Measurements from ENCODE around the gene NFIL3. TPM values are rescaled to one million over a fixed set of nuclear protein-coding genes. Genes with fewer than 3 reads are reported as not detected.

Gene NFIL3
- total RNA-seq, 4 donors from 2014 or later: 36.6 to 167 (median 56.3) TPM

DNA sequence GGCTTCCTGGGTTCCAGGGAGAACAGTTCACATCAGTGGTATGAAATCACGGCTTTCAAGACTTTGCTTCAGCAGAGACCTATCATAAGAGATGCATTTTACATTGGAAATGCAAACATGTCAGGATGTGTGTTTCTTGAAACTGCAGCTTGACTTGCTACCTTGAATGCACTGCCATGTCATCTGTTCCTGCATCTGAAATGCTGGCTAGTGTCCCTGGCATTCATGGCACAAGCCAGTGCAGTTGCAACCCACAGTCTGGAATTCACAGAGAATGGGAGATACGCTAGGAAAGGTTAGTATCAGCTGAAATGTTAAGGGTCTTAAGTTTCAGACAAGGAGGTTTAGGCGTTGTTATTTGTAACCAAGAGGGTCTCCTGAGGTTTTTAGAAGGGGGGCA lies 24.7 kb downstream of the NFIL3 start:
- intact Hi-C loops (cut with DNase I; ENCODE audit: low total_unique reads): no loop called here
- ATAC-seq: no peak
- DNase-seq: no peak
- Histone ChIP-seq H3K27ac (no peak overlapping the region), H3K36me3 (no peaks in the 10 kb centered on the region), H3K9me3 (no peaks in the 10 kb centered on the region), H3K4me3 (no peak overlapping the region), H3K4me1 (no peaks in the 10 kb centered on the region), H3K27me3 (no peaks in the 10 kb centered on the region)
- in situ Hi-C loops (cut with MboI; ENCODE audit: low sequenced_read_pairs in 4 of 4): no loop called here
- no peak for TF ChIP-seq POLR2A (IDR thresholded peaks at IDR 0.05)
- TF ChIP-seq, protein P1, sequence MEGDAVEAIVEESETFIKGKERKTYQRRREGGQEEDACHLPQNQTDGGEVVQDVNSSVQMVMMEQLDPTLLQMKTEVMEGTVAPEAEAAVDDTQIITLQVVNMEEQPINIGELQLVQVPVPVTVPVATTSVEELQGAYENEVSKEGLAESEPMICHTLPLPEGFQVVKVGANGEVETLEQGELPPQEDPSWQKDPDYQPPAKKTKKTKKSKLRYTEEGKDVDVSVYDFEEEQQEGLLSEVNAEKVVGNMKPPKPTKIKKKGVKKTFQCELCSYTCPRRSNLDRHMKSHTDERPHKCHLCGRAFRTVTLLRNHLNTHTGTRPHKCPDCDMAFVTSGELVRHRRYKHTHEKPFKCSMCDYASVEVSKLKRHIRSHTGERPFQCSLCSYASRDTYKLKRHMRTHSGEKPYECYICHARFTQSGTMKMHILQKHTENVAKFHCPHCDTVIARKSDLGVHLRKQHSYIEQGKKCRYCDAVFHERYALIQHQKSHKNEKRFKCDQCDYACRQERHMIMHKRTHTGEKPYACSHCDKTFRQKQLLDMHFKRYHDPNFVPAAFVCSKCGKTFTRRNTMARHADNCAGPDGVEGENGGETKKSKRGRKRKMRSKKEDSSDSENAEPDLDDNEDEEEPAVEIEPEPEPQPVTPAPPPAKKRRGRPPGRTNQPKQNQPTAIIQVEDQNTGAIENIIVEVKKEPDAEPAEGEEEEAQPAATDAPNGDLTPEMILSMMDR (IDR thresholded peaks at IDR 0.05 in 4 of 5, conservative IDR thresholded peaks at IDR 0.05 in 1 of 5): no peak

DNA sequence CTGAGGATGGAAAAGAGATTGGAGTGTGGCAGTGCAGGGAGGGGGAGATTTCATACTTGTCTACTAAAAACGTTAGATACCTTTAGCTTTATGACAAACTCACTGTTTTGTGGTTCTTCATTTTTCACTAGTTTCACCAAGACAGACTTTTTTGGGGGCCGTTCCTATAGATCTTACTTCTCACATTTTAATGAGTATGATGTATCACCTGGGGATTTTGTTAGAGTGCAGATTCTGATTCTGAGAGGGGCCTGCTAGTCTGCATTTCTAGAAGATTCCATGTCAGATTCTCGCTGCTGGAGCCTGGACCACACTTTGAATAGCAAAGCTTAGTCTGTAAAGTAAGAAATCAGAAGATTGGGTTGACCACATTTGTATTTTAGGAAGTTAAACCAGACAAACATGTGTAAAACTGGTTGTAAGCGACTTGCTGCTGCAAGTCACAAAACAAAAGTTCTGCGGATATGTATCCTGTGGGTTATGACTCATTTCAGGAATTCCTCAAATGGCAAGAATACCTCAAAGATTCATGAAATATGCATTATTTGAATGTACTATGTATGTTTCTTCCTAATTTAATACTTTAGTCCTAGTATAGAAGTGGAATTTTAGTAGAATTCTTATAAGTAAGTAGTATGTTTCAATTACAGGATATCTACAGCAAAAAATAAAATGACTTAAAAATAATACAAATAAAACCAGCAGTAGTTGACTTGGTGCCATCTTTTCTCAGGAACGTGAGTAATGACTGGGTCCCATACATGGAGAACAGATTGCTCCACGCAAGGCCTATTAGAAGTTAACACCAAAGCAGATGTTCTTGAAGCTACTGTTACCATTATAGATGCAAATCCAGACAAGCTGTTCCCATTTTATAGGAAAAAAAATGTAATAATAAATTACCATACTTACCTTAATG lies 27.8 kb downstream of the NFIL3 start:
- no peak for ATAC-seq
- no peaks in the 10 kb centered on the region for H3K27me3 ChIP-seq
- H3K4me1 ChIP-seq: no peaks in the 10 kb centered on the region
- intact Hi-C loops (cut with DNase I; ENCODE audit: low total_unique reads): no loop called here
- in situ Hi-C loops (cut with MboI; ENCODE audit: low sequenced_read_pairs in 4 of 4): no loop called here
- no peaks in the 10 kb centered on the region for H3K36me3 ChIP-seq
- H3K27ac ChIP-seq: no peak overlapping the region
- no peak overlapping the region for H3K4me3 ChIP-seq
- TF ChIP-seq, protein P1 (IDR thresholded peaks at IDR 0.05 in 4 of 5, conservative IDR thresholded peaks at IDR 0.05 in 1 of 5): no peak
- no peak for TF ChIP-seq POLR2A (IDR thresholded peaks at IDR 0.05)
- H3K9me3 ChIP-seq: no peaks in the 10 kb centered on the region
- no peak for DNase-seq

DNA sequence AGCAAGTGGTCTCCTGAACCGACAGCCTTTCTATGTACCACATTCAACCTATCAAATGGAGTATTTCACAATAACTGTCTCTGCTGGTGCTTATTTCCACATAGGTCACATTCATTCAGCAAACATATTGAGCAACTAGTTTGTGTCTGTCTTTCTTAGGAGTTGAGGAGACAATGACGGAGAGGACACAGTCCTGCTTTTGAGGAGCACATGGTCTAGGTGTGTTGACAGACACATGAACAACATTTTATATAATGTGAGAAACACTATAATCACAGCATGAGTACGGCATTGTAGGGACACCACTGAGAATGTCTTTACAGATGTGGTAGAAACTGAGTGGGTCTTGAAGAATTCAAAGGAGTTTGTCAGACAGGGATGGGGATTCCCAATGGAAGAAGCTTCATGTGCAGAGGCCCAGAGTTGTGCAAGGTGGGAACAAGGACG lies 28.5 kb downstream of the NFIL3 start:
- in situ Hi-C loops (cut with MboI; ENCODE audit: low sequenced_read_pairs in 4 of 4) (no loop called here), intact Hi-C loops (cut with DNase I; ENCODE audit: low total_unique reads) (no loop called here)
- Histone ChIP-seq H3K4me3 (no peak overlapping the region), H3K4me1 (no peaks in the 10 kb centered on the region), H3K9me3 (no peaks in the 10 kb centered on the region), H3K27ac (no peak overlapping the region), H3K27me3 (no peaks in the 10 kb centered on the region), H3K36me3 (no peaks in the 10 kb centered on the region)
- TF ChIP-seq, protein P1 (IDR thresholded peaks at IDR 0.05 in 4 of 5, conservative IDR thresholded peaks at IDR 0.05 in 1 of 5): no peak
- no peak for TF ChIP-seq POLR2A (IDR thresholded peaks at IDR 0.05)
- DNase-seq: no peak
- ATAC-seq: peak; percentile 53 to 97

DNA sequence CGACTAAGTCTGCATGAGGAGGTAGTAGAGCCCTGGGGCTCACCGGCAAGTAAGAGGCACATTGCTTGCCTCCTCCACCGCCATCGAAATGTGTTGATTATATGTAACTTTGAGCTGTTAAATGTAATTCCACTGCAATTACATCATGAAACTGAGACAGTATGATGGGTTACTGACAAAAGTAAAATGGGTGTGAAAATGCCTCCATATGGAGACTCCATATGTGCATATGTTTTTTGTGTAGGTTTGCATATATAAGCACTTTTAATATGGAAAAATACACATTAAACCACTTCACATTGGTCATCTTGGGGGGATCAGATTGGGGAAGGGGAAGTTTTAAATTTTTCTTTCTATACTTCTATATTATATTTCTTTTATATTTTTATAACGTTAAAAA lies 29.8 kb downstream of the NFIL3 start:
- ATAC-seq: no peak
- H3K9me3 ChIP-seq: no peaks in the 10 kb centered on the region
- in situ Hi-C loops (cut with MboI; ENCODE audit: low sequenced_read_pairs in 4 of 4): no loop called here

More for the DNA sequence above, 29.8 kb downstream of the NFIL3 start:
- Histone ChIP-seq H3K36me3 (no peaks in the 10 kb centered on the region), H3K27me3 (no peaks in the 10 kb centered on the region), H3K4me3 (no peak overlapping the region), H3K27ac (no peak overlapping the region), H3K4me1 (no peaks in the 10 kb centered on the region)
- intact Hi-C loops (cut with DNase I; ENCODE audit: low total_unique reads): no loop called here
- no peak for DNase-seq
- TF ChIP-seq, protein P1 (IDR thresholded peaks at IDR 0.05 in 4 of 5, conservative IDR thresholded peaks at IDR 0.05 in 1 of 5): no peak
- no peak for TF ChIP-seq POLR2A (IDR thresholded peaks at IDR 0.05)
